A549 (cell line): ENCODE measurements around the gene CYB561D2. TPM values are rescaled to one million over a fixed set of nuclear protein-coding genes. Genes with fewer than 3 reads are reported as not detected.

Source experiments
- ATAC-seq, 2 experiments: fragments of 200-7000 bp in 1 of 2; fragments of >200 bp in 1 of 2; cut with Nextera tagmentation in 1 of 2; cut with Tn5 transposase in 1 of 2; 3 replicates each; pipeline versions ENCODE4 v1.8.0 to v1.9.1; 2018 to 2020; ENCODE audit warnings: mild to moderate bottlenecking in 1 of 2, moderate library complexity in 1 of 2
- CTCF ChIA-PET: fragments of 300-600 bp; sonication (Branson Sonifier 250); formaldehyde crosslinking; extraction: SDS; loops from one replicate; lab custom pipeline; 2021; ENCODE audit warnings: antibody characterized with exemption, inconsistent platforms; lab: Yijun Ruan, JAX
- POLR2A ChIA-PET: fragments of 350-600 bp; formaldehyde crosslinking; extraction: SDS; loops from one replicate; lab custom pipeline; 2021; ENCODE audit warnings: antibody characterized with exemption, inconsistent platforms; lab: Yijun Ruan, JAX
- DNase-seq, 2 experiments: peaks; one replicate each; pipeline versions ENCODE4 v3.0.0 to v3.0.0-alpha.2; 2011 to 2016; ENCODE audit warnings: low read depth in 1 of 2, low spot score in 1 of 2
- FAIRE-seq: peaks from 2 replicates; lab custom pipeline; 2011; peaks lifted over from hg19 to GRCh38; lab: Jason Lieb, UNC
- H3K27ac ChIP-seq, 2 experiments: fragments of >200 bp; sonication (Bioruptor Twin); formaldehyde crosslinking; 3 replicates each; pipeline ENCODE4 v1.5.1; 2016 to 2017
- H3K4me1 ChIP-seq: fragments of >200 bp; sonication (Bioruptor Twin); formaldehyde crosslinking; 3 replicates; pipeline ENCODE4 v1.6.1; 2016
- H3K4me2 ChIP-seq: fragments of >200 bp; sonication (Bioruptor Twin); formaldehyde crosslinking; 3 replicates; pipeline ENCODE4 v1.6.1; 2016
- H3K4me3 ChIP-seq: fragments of >200 bp; sonication (Bioruptor Twin); formaldehyde crosslinking; 3 replicates; pipeline ENCODE4 v1.5.1; 2016
- H3K9me3 ChIP-seq: fragments of >200 bp; sonication (Bioruptor Twin); formaldehyde crosslinking; 3 replicates; pipeline ENCODE4 v1.6.1; 2016
- BCL3 ChIP-seq: fragments of >200 bp; sonication (Bioruptor Twin); formaldehyde crosslinking; IDR thresholded peaks from 3 replicates; pipeline ENCODE4 v1.6.1; 2016
- BHLHE40 ChIP-seq: IDR thresholded peaks from 2 replicates; pipeline ENCODE4 v1.6.1; 2012; ENCODE audit warnings: low read depth, low read length, inconsistent platforms
- CBX8 ChIP-seq: fragments of 200-600 bp; sonication (generic); IDR thresholded peaks from 2 replicates; pipeline ENCODE4 v1.6.1; 2016
- CHD2 ChIP-seq: fragments of 150-350 bp; IDR thresholded peaks from 2 replicates; pipeline ENCODE4 v1.6.1; 2014; ENCODE audit warnings: low read length; ENCODE audit not compliant: partially characterized antibody
- EHMT2 ChIP-seq: fragments of 200-600 bp; sonication (generic); IDR thresholded peaks from 2 replicates; pipeline ENCODE4 v1.6.1; 2016; ENCODE audit warnings: antibody characterized with exemption, low read depth, mild to moderate bottlenecking, moderate library complexity
- FOSB ChIP-seq: fragments of 250-450 bp; sonication (Bioruptor Pico); IDR thresholded peaks from 2 replicates; pipeline ENCODE4 v1.5.0; 2020; ENCODE audit warnings: mild to moderate bottlenecking, moderate library complexity
- FOSL2 ChIP-seq, 2 experiments: fragments of 450-650 bp in 1 of 2; fragments of >200 bp in 1 of 2; sonication (Bioruptor Twin) in 1 of 2; formaldehyde crosslinking; IDR thresholded peaks; 2 replicates each; pipeline versions ENCODE4 v1.5.0 to v1.6.1; 2016 to 2020; ENCODE audit warnings: mild to moderate bottlenecking in 1 of 2, moderate library complexity in 1 of 2
- FOXS1 ChIP-seq: fragments of 250-450 bp; sonication (Bioruptor Pico); IDR thresholded peaks from 2 replicates; pipeline ENCODE4 v1.5.0; 2020; ENCODE audit warnings: mild to moderate bottlenecking, moderate library complexity
- GATA3 ChIP-seq: IDR thresholded peaks from 2 replicates; pipeline ENCODE4 v1.6.1; 2012; ENCODE audit warnings: borderline replicate concordance
- HMGXB4 ChIP-seq: fragments of 250-450 bp; sonication (Bioruptor Pico); IDR thresholded peaks from 2 replicates; pipeline ENCODE4 v1.5.0; 2021; ENCODE audit warnings: mild to moderate bottlenecking, moderate library complexity, borderline replicate concordance
- HOXA7 ChIP-seq: fragments of 250-450 bp; sonication (Bioruptor Pico); IDR thresholded peaks from 2 replicates; pipeline ENCODE4 v1.5.0; 2020; ENCODE audit warnings: mild to moderate bottlenecking, moderate library complexity
- JUN ChIP-seq, 2 experiments: fragments of >200 bp; sonication (Bioruptor Twin); formaldehyde crosslinking; IDR thresholded peaks; 2 replicates in 1 of 2; 3 replicates in 1 of 2; pipeline ENCODE4 v1.6.1; 2016 to 2017
- KDM5A ChIP-seq: fragments of 200-600 bp; sonication (generic); IDR thresholded peaks from 2 replicates; pipeline ENCODE4 v1.6.1; 2016; ENCODE audit warnings: antibody characterized with exemption, mild to moderate bottlenecking
- MAFK ChIP-seq: fragments of 450-650 bp; IDR thresholded peaks from 2 replicates; pipeline ENCODE4 v1.6.1; 2014; ENCODE audit not compliant: partially characterized antibody
- MYC ChIP-seq: IDR thresholded peaks from 2 replicates; pipeline ENCODE4 v1.6.1; 2012; ENCODE audit warnings: mild to moderate bottlenecking, inconsistent platforms, low read length, improper control_type of control experiment, borderline replicate concordance
- NPAS2 ChIP-seq: fragments of 250-450 bp; sonication (Bioruptor Pico); IDR thresholded peaks from 2 replicates; pipeline ENCODE4 v1.8.0; 2022; ENCODE audit warnings: mild to moderate bottlenecking, moderate library complexity, borderline replicate concordance
- NR3C1 ChIP-seq: fragments of >200 bp; sonication (Bioruptor Twin); formaldehyde crosslinking; IDR thresholded peaks from 3 replicates; pipeline ENCODE4 v1.6.1; 2017
- PHF8 ChIP-seq: fragments of 200-600 bp; sonication (generic); IDR thresholded peaks from 2 replicates; pipeline ENCODE4 v1.6.1; 2016; ENCODE audit warnings: low read depth, mild to moderate bottlenecking, antibody characterized with exemption, moderate library complexity, borderline replicate concordance
- POLR2A ChIP-seq: IDR thresholded peaks from 2 replicates; pipeline ENCODE4 v1.6.1; 2012; ENCODE audit warnings: mild to moderate bottlenecking, low read length
- RAD21 ChIP-seq, 2 experiments: fragments of >200 bp in 1 of 2; sonication (Bioruptor Twin) in 1 of 2; formaldehyde crosslinking in 1 of 2; IDR thresholded peaks in 1 of 2; conservative IDR thresholded peaks in 1 of 2; 2 replicates in 1 of 2; 3 replicates in 1 of 2; pipeline ENCODE4 v1.6.1; 2012 to 2018; ENCODE audit warnings: inconsistent platforms in 1 of 2
- RARB ChIP-seq: fragments of 250-450 bp; sonication (Bioruptor Pico); IDR thresholded peaks from 2 replicates; pipeline ENCODE4 v1.8.0; 2021; ENCODE audit warnings: mild to moderate bottlenecking, moderate library complexity
- RCOR1 ChIP-seq: fragments of 150-350 bp; IDR thresholded peaks from 2 replicates; pipeline ENCODE4 v1.6.1; 2014; ENCODE audit warnings: antibody characterized with exemption, low read length, low read depth
- RFX5 ChIP-seq: fragments of 450-650 bp; IDR thresholded peaks from 2 replicates; pipeline ENCODE4 v1.7.1; 2014; ENCODE audit warnings: antibody characterized with exemption, mild to moderate bottlenecking, moderate library complexity
- SREBF2 ChIP-seq: fragments of 450-650 bp; IDR thresholded peaks from 2 replicates; pipeline ENCODE4 v1.6.1; 2014; ENCODE audit warnings: mild to moderate bottlenecking, moderate library complexity
- TFCP2L1 ChIP-seq: fragments of 250-450 bp; sonication (Bioruptor Pico); IDR thresholded peaks from 2 replicates; pipeline ENCODE4 v1.5.0; 2021; ENCODE audit warnings: mild to moderate bottlenecking
- ZNF302 ChIP-seq: fragments of 250-450 bp; sonication (Bioruptor Pico); IDR thresholded peaks from 2 replicates; pipeline ENCODE4 v1.9.0; 2021; ENCODE audit warnings: inconsistent platforms, mild to moderate bottlenecking, moderate library complexity
- WGBS: methylation state at CpG from one replicate; pipeline ENCODE4 v1.1.6; 2017; ENCODE audit errors: missing lambda C conversion rate; 5-methylcytosine and 5-hydroxymethylcytosine counted together
- polyA plus RNA-seq, 4 experiments: library from polyadenylated mRNA; depleted of rRNA in 3 of 4; stranded (reverse); fragments of >200 nt; fragmentation: RNase III in 1 of 4; extraction: RNeasy Plus Mini Kit Qiagen cat#74134 plus additional on column Dnase treatment in 1 of 4; gene quantifications; 2 replicates in 3 of 4; 3 replicates in 1 of 4; pipeline ENCODE4 v1.2.3, GENCODE V29; 2011 to 2017
- TF ChIP-seq, protein P1 (sequence below): IDR thresholded peaks from 2 replicates; pipeline ENCODE4 v1.6.1; 2012
- TF ChIP-seq, protein P2 (sequence below): IDR thresholded peaks from 2 replicates; pipeline ENCODE4 v1.6.1; 2012; ENCODE audit warnings: low read depth, borderline replicate concordance
- TF ChIP-seq, protein P3 (sequence below): fragments of >200 bp; sonication (Bioruptor Twin); formaldehyde crosslinking; IDR thresholded peaks from 3 replicates; pipeline ENCODE4 v1.5.1; 2016
- TF ChIP-seq, protein P4 (sequence below): fragments of 450-650 bp; IDR thresholded peaks from 2 replicates; pipeline ENCODE4 v1.6.1; 2014; ENCODE audit warnings: antibody characterized with exemption
- TF ChIP-seq, protein P5 (sequence below): IDR thresholded peaks from 2 replicates; pipeline ENCODE4 v1.6.1; 2012

CYB561D2 gene
- polyA plus RNA-seq, 2 of the 4 experiments (the other 2 are of a cell fraction), result 14.4 to 17.7 TPM

GRCh38 chr3:50327943-50328691, 22.5 kb upstream of the CYB561D2 start, which contains the start of gene TUSC2:
TUSC2 (minus strand) TSS chr3:50328223; CDS start chr3:50328099, 124 bp downstream.
- H3K4me2 ChIP-seq, result peak within 1 kb of the TSS; percentile 95
- ChIA-PET CTCF (interaction anchor here (0.6 to 1.9 kb wide), 7 partner anchors 10 to 134 kb away, joined by 3 to 8 read pairs (median 3); no protein-coding TSS in a partner anchor), POLR2A (interaction anchor here (0.6 to 2.1 kb wide), 5 partner anchors 9 to 68 kb away, joined by 3 to 27 read pairs (median 12); partner anchors contain the start of genes CYB561D2, IFRD2 and NPRL2)
- WGBS, result 8% methylated on average over 11 of the region's 55 CpGs
- no peak for FAIRE-seq
- ATAC-seq, result peak; percentile 82 to 91
- H3K9me3 ChIP-seq, result no peaks in the 10 kb centered on the region
- peak; percentile 93 to 96 for DNase-seq
- peak; percentile 39; the same call in 1 of the 2 replicates for TF ChIP-seq PHF8
- peak; percentile 42 for TF ChIP-seq KDM5A
- TF ChIP-seq, protein P1, sequence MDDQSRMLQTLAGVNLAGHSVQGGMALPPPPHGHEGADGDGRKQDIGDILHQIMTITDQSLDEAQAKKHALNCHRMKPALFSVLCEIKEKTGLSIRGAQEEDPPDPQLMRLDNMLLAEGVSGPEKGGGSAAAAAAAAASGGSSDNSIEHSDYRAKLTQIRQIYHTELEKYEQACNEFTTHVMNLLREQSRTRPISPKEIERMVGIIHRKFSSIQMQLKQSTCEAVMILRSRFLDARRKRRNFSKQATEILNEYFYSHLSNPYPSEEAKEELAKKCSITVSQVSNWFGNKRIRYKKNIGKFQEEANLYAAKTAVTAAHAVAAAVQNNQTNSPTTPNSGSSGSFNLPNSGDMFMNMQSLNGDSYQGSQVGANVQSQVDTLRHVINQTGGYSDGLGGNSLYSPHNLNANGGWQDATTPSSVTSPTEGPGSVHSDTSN, result peak; percentile 24
- TF ChIP-seq HOXA7 (CRISPR knock-in tag), result no peak
- TF ChIP-seq, protein P2, sequence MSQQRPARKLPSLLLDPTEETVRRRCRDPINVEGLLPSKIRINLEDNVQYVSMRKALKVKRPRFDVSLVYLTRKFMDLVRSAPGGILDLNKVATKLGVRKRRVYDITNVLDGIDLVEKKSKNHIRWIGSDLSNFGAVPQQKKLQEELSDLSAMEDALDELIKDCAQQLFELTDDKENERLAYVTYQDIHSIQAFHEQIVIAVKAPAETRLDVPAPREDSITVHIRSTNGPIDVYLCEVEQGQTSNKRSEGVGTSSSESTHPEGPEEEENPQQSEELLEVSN, result no peak
- TF ChIP-seq HMGXB4 (CRISPR knock-in tag), result no peak
- no peak for TF ChIP-seq MAFK
- no peak for TF ChIP-seq MYC
- TF ChIP-seq, protein P3, sequence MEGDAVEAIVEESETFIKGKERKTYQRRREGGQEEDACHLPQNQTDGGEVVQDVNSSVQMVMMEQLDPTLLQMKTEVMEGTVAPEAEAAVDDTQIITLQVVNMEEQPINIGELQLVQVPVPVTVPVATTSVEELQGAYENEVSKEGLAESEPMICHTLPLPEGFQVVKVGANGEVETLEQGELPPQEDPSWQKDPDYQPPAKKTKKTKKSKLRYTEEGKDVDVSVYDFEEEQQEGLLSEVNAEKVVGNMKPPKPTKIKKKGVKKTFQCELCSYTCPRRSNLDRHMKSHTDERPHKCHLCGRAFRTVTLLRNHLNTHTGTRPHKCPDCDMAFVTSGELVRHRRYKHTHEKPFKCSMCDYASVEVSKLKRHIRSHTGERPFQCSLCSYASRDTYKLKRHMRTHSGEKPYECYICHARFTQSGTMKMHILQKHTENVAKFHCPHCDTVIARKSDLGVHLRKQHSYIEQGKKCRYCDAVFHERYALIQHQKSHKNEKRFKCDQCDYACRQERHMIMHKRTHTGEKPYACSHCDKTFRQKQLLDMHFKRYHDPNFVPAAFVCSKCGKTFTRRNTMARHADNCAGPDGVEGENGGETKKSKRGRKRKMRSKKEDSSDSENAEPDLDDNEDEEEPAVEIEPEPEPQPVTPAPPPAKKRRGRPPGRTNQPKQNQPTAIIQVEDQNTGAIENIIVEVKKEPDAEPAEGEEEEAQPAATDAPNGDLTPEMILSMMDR, result no peak
- no peak for TF ChIP-seq ZNF302 (CRISPR knock-in tag)
- TF ChIP-seq RARB (CRISPR knock-in tag), result no peak
- TF ChIP-seq NR3C1, result no peak
- no peak for TF ChIP-seq NPAS2
- no peak for TF ChIP-seq FOSL2 (IDR thresholded peaks at IDR 0.05)
- TF ChIP-seq FOSL2 (CRISPR knock-in tag; IDR thresholded peaks at IDR 0.05), result no peak
- TF ChIP-seq TFCP2L1 (CRISPR knock-in tag), result no peak
- TF ChIP-seq RCOR1, result no peak
- TF ChIP-seq, protein P4, sequence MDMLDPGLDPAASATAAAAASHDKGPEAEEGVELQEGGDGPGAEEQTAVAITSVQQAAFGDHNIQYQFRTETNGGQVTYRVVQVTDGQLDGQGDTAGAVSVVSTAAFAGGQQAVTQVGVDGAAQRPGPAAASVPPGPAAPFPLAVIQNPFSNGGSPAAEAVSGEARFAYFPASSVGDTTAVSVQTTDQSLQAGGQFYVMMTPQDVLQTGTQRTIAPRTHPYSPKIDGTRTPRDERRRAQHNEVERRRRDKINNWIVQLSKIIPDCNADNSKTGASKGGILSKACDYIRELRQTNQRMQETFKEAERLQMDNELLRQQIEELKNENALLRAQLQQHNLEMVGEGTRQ, result no peak
- TF ChIP-seq FOXS1, result no peak
- peak; percentile 29; the same call in 1 of the 3 replicates for TF ChIP-seq BCL3
- no peak for TF ChIP-seq SREBF2
- no peak for TF ChIP-seq CBX8
- peak in 1 of 2 experiments; percentile 43; a peak in 1 of 5 replicates for TF ChIP-seq JUN (IDR thresholded peaks at IDR 0.05)
- TF ChIP-seq GATA3, result no peak
- TF ChIP-seq BHLHE40, result no peak
- TF ChIP-seq, protein P5, sequence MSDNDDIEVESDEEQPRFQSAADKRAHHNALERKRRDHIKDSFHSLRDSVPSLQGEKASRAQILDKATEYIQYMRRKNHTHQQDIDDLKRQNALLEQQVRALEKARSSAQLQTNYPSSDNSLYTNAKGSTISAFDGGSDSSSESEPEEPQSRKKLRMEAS, result peak; percentile 36; the same call in 1 of the 2 replicates
- no peak for TF ChIP-seq RFX5
- no peak for TF ChIP-seq EHMT2
- TF ChIP-seq CHD2, result no peak
- TF ChIP-seq POLR2A, result peak; percentile 72
- TF ChIP-seq FOSB, result 0 out of 2 replicates have a peak, but pooled peaks have one; percentile 31
- TF ChIP-seq RAD21 (conservative IDR thresholded peaks at IDR 0.05 in 1 of 2, IDR thresholded peaks at IDR 0.05 in 1 of 2), result no peak
- H3K4me1 ChIP-seq, result peaks cover 16% of the 10 kb centered on the region
- peak within 1 kb of the TSS; percentile 71 for H3K4me3 ChIP-seq
- peak within 1 kb of the TSS; percentile 77 to 98 for H3K27ac ChIP-seq
